Pons (tissue), 1 donor: ENCODE measurements around the gene RAP2C.
"Not testable (repeated sequence)": the region's sequence is repeated elsewhere in the genome, so short reads cannot be mapped to it uniquely, and the experiment has no call there.

Experiments
- DNase-seq: peaks from one replicate; pipeline ENCODE4 v3.0.0-alpha.2; 2016; ENCODE audit warnings: low spot score

The RAP2C gene

DNA sequence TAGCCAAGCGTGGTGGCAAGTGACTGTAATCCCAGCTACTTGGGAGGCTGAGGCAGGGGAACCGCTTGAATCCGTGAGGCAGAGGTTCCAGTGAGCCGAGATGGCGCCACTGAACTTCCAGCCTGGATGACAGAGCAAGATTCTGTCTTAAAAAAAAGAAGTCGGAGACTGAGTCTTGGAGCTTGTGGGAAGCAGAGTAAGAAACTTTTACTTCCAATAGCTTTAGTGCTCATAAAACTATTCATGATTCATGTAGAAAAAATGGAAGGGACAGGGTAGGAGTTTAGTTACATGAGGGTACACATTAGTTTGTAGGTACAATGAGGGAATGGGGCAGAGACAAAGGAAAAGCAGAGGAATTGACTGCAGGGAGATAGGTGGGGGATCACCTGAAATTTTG lies 19.3 kb downstream of the RAP2C start:
- no peak for DNase-seq

GRCh38 chrX:132193872-132194574 lies 25.2 kb downstream of the RAP2C start:
- DNase-seq, result no peak

DNA sequence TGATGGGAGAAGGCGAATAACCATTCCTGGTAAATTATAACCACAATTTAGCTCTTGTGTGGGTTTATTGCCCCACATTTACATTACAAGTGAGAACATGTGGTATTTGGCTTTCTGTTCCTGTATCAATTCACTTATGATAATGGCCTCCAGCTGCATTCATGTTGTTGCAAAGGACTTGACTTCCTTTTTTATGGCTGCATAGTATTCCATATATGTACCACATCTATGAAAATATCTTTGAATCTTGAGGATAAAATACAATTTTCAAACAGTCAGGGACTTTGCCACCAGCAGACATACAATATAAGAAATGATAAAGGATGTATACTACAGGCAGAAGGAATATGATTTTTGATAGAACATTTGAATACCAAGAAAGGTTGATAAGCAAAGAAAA lies 27.3 kb downstream of the RAP2C start:
- DNase-seq, result no peak

DNA sequence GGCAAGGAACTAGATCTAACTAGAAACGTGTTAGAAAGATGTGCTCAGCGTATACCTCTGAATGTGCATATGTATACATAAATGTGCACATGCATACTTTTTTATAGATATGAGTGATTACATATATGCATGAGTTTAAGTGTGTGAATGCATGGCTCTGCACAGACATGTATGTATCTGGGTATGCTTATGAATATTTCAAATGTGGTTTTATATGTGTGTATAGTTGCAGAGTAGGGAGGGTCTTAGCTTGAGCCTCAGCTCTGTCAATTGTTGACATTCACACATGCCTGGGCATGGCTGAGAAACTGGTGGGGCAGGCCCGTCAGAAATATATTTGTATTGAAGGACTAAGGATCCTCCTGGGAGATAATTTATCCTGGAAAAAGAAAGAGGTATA lies 31.1 kb downstream of the RAP2C start:
- no peak for DNase-seq

- DNase-seq, result no peak
These were observed 31.8 kb downstream of the RAP2C start for GRCh38 chrX:132187451-132187850.

GRCh38 chrX:132184871-132185270 lies 34.4 kb downstream of the RAP2C start:
- no peak for DNase-seq

DNA sequence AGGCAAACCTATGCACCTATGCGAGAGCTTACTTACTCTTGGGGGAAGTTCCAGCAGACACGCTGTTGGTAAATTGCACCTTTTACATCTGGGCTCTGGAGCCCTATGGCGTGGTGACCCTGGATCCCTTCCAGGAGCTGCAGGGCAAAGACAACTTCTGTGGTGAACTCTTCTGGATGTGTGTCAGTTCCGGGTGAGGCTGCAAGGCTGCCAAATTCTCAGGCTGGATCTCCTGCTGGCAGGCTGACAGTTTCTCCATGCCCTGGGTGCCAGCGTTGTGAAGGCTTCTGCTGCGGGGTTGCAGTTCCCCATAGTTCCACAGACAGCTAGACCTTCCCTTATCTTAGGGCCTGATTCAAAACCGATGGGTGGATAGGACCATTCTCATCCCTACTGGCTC lies 37.9 kb downstream of the RAP2C start:
- no peak for DNase-seq

DNA sequence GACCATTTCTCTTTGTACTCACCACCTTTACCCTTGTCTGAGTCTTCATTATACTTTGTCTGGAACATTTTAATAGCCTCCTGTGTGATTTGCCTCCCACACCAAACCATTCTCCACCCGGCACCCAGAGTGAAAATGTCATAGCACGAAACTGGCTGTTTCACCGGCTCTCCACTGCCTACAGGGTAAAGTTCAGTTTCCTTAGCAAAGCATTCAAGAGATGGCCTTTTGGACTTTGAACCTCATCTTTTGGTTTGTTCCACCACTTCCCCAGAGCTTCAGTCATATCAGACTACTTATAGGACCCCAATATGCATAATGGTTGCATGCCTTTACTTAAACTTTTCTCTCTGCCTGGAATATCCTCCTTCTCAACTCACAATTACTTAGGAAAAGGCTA lies 38.3 kb downstream of the RAP2C start:
- no peak for DNase-seq

- no peak for DNase-seq
These were observed 45.6 kb downstream of the RAP2C start for GRCh38 chrX:132173647-132174046.

GRCh38 chrX:132171881-132172280 lies 47.4 kb downstream of the RAP2C start:
- DNase-seq, result no peak

DNA sequence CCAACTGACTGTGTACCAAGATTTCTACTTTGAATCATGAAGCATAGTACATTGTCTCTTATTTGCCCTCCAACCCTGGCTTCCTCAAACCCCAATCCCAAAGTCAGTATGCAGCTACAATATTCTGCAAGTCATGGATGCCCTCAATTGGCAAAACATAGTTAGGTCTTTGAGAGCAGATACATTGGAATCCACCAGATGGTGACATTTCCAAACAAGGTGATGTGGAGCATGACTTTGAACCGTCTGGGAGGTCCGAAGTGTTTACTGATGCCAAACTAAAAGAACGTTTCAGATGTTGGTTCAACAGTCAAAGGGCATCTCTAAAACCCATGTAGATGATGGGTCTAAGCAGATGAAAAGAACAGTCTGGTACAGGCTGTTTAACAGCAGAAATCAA lies 47.8 kb downstream of the RAP2C start:
- DNase-seq, result no peak

GRCh38 chrX:132169554-132169953 lies 49.7 kb downstream of the RAP2C start:
- no peak for DNase-seq

DNA sequence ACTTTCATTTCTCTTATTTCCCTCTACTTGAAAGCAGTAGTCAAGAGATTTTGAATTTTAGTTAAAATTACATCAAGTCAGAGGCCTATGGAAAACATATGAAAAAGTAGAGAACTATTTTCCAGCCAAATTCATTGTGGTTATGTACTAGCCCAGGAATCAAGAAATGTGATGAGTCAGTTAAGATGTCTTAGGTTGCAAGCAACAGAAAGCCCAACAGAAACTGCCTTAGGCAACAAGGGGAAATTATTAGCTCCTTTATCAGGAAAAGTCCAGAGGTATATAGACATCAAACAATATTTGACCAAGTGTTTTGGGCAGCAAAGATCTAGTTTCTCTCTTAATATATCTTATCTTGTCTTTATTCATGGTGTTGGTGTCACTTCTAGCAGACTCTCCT lies 53.6 kb downstream of the RAP2C start:
- no peak for DNase-seq

DNA sequence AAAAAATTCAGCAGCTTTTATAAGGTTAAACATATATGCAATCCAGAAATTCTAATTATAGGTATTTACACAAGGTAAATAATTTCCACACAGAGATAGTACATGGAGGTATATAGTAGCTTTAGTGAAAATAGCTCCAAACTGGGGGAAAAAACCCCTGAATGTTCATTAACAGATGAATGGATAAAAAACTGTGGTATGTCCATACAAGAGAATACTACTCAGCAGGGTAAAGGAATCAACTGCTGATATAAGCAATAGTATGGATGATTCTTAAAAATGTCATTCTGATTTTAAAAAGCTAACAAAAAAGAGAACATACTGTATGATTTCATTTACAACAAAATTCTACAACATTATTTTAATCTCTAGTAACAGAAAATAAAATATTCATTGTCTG lies 54.2 kb downstream of the RAP2C start:
- DNase-seq, result no peak

GRCh38 chrX:132163094-132163493 lies 56.2 kb downstream of the RAP2C start:
- DNase-seq, result not testable (repeated sequence)

DNA sequence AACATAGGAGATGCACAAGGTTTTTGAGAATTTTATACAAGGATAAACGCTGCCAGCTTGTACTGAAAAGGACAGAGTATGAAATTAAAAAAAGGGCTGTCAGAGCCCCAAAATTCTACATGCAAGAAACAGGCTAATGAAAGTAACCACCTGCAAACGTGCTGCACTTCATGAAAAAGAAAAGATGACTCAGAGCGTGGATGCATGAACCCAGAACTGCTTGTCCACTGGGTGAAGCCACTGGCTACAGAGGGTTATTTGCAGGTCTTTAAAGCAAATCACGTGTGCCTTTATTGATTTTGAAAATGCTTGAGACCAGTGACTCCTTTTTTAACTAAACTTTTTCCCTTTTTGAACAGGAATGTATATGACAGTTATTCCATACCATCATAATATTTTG lies 66.1 kb downstream of the RAP2C start:
- no peak for DNase-seq
